Activated CD4-positive, alpha-beta T cell treated with anti-CD3 and anti-CD28 coated beads for 1 hour (primary cell): ENCODE measurements around the gene SPON1.

ENCODE experiments used
- DNase-seq: peaks from one replicate; pipeline ENCODE4 v3.0.0-alpha.2; 2020

Gene SPON1

DNA sequence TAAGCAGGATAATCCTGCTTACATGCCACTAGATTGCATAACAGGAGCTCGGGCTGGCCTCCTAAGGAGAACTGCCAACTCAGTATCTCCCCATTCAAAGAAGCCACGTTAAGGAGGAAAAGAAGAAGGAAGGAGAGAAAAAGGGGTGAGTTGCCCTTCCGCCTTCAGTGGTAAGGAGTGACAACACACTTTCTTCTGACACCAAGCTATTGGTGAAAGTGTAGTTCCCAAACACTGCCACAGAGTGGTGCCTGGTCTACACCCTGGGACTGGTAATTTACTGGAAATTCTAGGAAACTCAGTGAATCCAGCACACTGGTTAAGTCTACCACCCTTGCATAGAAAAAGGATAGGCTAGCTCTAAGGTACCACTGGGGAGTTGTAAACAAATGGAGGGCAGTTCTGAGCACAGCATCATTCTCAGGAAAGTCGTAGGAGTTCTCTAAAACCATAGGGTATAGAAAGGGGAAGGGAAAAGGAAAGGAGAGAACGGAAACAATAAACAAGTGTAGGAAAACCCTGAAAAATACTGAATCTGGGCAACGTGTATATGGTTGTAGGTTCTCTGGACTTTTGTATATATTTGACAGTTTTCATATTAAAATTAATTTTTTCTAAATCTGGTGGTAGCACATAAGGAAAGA is 338.3 kb downstream of the SPON1 start:
- DNase-seq = peak; percentile 14

DNA sequence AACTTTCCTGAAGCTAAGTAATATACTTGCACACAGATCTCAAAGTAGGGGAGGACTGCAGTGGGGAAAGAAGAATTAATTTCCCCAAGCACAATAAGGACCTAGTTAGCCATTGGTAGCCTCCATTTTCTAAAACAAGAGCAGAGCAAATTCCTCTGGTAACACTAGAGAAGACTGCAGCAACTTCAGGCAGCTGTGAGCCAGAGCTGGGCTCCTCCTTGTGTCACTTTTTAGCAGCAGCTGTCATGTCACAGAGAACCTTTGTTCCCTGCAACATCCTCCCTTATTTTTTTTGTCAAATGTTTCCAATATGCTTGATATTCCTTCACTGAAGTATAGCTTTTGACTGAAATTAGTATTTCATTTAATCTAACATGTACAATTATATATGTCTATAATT is 342.1 kb downstream of the SPON1 start:
- no peak for DNase-seq

DNA sequence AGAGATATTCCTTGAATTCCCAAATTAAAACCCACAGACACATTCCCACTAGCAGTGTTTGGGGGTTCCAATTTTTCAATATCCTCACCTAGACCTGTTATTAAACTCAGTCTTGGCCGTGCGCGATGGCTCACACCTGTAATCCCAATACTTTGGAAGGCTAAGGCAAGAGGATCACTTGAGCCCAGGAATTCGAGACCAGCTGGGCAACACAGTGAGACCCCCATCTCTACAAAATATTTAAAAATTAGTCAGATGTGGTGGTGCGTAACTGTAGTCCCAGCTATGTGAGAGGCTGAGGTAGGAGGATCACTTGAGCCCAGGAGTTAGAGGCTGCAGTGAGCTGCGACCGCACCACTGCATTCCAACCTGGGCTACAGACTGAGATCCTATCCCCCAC is 343.1 kb downstream of the SPON1 start:
- DNase-seq = no peak

DNA sequence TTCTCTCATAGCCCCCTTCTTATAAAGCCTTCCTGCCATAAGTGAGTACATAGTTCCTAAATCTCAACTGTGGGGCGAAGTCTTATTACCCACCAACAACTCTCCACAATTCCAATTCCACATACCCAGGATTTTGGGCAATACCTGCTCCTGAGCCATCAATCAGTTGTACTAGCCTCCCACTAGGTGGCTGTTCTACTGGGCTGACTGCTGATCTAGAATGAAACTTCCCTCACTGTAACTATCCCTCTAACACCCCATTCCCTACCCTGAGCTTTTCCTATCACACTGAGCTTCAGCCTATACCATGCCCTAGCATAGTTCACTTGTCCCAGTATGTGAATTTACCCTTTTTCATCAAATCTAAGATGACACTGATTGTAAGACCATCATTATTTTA is 344.0 kb downstream of the SPON1 start:
- no peak for DNase-seq

DNA sequence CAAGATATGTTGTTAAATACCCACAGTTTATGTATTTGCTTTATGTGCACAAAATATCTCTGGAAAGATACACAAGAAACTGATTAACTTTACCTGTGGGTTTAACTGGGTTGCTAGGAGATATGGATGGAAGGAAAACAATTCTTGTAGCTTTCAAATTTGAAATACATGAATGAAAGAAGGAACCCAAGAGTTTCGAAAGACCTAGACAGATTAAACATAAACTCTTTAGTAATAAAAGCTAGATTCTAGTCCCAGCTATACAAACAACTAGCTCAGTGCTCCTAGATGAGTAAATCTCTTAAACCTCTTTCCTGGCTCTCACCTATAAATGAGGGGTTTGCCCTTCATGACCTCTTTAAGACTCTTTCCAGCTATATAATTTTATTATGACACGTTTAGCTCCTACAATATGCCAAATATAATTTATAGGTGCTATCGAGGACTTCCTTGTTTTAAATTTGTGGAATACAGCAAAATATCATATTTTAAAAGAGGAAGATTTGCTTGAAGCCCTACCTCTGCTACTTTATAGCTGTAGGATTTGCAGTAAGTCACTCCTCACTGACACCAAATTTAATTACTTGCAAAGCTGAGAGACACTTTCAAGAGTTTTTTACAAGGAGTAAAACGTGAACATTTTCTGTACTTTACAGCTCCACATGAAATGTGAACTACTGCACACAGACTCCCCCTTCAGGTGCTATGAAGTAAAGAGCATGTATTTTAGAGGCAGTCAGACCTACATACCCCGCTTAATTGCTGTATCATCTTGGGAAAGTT is 345.8 kb downstream of the SPON1 start:
- no peak for DNase-seq

DNA sequence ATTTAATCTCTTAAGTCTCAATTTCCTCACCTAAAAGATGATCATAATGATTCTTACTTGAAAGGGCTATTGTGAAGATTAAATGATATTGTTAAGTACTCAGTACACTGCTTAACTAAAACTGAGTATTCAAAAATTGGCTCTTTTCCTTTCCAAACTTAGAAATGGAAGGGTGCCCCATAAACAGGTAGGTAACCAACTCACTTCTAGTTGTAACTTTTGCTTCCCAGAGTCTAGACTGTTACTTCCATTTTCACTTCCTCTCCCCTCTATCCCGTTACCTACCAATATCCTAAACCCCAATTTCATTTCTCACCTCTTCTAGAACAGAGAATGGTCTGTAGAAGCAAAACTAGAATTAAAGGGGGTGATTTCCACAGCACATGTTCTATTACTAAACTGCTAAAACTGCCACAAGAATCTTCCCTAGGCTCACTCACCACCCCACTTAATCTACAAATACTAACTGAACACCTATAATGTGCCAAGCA is 346.4 kb downstream of the SPON1 start:
- no peak for DNase-seq

DNA sequence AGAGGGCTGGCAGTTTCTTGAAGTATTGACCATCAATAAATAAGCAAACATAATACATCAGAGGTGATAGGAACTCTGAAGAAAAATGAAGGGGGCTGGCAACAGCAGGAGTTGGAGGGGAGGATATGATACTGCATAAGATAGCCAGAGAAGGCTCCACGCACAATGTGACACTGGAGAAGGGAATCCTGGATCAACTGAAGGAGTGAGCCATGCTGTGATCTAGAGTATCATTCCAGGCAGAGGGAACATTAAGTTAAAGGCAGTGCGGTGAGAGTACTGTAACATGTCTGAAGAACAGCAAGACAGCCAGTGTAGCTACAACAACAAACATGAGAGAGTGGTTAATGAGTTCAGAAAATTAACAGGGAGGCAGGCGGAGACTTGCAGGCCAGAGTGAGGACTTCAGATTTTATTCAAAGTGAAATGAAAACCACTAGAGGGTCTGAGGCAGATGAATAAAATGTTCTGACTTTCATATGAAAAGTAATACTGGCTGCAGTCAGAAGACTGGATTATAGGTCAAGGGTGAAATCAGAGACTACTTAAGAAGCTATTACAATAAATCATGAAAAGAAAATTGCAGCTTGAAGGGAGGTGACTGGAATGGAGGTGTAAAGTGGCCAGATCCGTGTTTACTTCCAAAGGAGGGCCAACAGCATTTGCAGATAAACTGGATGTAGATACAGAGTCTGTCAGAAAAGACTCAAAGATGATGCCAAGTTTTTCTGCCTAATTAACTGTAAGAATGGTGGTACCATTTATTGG is 347.1 kb downstream of the SPON1 start:
- no peak for DNase-seq

DNA sequence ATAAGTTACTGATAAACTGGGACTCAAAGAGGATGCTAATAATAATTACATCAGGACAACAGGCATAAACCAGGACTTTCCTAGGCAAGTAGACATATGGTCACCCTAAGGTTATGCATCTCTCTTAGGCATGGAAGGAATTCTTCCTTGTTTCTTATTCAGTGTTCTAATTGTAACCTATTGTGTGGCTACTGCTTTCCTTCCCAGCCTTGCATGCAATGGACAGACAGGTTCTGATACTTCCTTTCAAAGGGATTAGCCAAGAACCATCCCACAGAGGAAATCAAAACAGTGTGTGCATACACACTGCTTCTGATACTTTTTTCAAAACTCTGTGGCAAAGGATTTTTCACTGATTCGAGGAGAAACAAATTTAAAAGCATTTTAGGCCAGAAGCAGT is 348.2 kb downstream of the SPON1 start:
- DNase-seq = no peak

DNA sequence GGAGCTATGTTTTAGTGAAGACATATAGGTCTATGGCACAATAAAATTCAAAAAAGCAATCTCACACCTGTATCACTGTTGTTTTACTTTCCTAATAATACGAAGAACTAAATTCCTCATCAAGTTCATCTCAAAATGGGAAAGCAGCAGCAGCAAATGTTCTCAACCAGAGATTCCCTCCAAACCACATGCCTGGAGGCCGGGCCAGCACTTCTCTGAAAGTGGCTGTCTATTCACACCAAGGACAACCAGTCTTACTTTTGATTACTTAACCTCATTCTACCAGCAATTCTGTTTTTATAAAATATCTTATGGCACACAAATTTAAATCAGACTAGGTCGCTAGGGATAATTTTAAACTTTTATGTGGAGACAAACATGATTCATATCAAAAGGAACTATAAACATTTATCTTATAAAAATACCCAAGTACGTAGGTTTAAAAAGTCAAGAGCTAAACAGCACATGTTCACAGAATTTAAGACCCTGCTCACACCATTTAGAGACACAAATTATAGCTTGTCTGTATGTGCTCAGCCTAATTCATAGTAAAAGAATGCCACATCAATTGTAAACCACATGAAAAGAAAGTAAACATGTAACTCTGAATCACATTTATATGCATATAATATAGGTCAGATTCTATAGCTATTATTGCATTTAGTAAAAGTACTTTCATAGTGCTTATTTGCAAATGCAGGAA is 350.4 kb downstream of the SPON1 start:
- no peak for DNase-seq

DNA sequence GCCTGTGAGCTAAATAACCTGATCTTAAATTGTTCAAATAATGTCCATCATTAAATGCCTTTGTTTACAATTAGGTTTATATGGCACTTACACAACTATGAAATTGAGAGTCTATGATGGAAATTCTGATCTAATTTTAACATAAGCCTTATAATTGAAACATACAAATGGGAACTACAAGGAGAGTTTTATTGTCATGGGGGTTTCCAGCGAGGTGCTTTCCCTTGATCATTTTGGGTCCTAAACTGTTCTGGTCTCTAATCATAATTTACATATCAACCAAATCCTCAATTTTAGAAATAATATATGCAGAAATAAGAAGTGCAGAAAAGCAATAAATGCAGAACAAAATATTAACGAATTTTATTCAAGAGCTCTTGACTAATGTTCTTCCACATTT is 351.6 kb downstream of the SPON1 start:
- DNase-seq = no peak

DNA sequence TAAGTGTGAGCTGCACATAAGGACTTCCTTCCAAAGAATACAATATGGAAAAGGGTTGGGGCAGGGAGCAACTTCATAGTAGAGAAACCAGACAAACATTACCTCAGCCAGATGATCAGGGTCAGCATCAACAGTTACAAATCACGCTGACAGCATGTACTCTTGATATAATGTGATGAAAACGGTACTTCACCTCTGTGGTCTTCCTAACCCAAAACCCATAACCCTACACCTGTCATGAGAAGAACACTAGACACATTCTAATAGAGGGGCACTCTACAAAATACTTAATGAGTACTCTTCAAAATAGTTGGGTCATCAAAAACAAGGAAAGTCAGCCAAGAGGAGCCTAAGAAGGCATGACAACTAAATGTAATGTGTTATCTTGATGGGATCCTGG is 352.6 kb downstream of the SPON1 start:
- no peak for DNase-seq
